LoVo (cell line): Measurements from ENCODE around the gene RNU6-9.

ENCODE experiments used
- DNase-seq: peaks from one replicate; pipeline ENCODE4 v3.0.0-alpha.2; 2016; ENCODE audit warnings: low spot score

The RNU6-9 gene

GRCh38 chr19:919199-920050, 26.1 kb downstream of the RNU6-9 start:
- DNase-seq: no peak

GRCh38 chr19:920051-920864, 27.0 kb downstream of the RNU6-9 start:
- no peak for DNase-seq

- DNase-seq: no peak
These were observed 31.3 kb downstream of the RNU6-9 start for GRCh38 chr19:924553-925086.

- DNase-seq: peak; percentile 82
These were observed 31.8 kb downstream of the RNU6-9 start for GRCh38 chr19:925087-925525.

DNA sequence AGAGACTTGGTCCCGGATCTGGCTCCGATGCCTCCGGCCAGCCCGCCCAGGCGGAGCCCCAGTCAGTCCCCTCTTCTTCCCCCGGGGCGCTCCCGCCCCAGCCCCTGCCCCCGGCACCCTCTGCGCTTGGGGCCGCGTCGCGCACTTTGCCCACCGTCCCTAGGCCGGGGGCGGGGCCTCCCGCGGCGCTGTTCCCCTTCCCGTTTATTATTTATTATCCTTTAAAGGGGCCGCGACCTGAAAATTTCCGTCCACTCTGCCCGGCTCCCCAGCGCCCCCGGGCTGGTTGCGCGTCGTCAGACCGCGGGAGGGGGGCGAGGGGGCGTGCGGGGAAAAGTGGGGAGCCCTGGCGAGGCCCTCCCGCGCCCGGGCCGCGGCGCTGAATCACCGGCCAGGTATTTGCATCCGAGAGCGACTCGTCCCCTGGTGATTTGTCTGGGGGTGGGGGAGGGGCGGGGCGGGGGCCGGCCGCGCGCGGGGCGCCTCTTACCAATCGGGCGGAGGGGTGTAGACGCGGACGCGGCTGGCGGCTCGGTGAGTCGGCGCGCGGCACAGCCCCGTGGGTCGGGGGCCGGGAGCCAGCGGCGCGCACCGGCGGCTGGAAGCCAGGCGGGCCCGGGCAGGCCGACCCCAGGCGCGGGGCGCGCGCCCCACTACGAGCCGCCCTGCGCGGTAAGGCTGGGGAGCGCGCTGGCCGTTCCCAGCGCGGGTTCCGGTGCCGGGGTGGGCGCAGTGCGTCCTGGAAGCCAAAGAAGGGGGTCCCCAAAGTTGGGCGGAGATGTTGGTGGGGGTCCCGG, 32.4 kb downstream of the RNU6-9 start, which contains the start of gene ARID3A:
Gene ARID3A (plus strand): TSS at position 510 of the 797 bp plus-strand sequence. CDS start 3,494 bp downstream, outside the sequence.
- DNase-seq: peak; percentile 85

DNA sequence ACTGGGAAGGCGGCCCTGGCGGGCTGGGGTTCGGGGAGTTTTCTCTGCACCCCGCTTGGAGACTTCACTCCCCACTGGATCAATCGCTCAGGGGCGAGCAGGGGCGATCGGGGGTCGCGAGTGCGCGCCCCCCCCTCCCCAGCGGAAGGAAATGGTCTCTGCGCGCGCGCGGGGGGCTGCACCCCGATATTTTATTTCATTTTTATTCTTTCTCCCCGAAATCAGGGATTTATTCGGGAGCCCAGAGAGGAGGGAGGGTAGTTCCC, 33.0 kb downstream of the RNU6-9 start:
- DNase-seq: no peak

DNA sequence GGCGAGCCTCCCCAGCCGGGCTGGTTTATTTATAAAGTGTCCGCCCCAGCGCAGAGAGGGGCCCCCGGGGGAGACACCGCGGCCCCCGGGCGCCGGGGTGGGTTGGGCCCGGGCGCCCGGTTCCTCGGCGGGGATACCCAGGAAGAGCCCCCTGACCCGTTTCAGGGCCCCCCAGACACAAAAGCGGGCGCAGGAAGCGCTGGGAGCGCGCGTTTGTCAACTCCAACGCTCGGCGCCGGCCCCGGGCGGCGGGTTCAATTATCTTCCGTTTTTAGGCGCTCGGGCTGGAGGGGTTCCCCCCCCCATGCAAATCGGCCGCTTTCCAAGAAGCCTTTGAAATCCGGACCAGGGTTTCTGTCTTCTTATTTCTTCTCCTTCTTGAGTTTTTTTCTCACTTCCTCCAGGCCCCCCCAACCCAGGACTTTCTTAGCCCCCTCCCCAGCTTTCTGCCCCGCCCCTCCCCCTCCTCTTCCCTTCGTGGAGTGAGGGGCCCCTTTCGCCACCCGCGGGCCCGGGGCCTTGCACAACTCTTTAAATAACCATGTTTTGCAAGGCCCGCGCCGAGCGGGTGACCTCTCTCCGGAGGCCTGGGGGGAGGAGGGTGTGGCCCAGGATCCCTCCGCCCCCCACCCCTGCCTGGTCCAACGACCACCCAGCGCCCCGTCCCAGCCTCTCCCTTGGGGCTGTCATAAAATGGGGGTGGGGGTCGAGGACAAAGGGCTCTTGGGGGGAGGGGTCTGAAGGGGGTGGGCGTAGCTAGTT, 33.5 kb downstream of the RNU6-9 start:
- no peak for DNase-seq

DNA sequence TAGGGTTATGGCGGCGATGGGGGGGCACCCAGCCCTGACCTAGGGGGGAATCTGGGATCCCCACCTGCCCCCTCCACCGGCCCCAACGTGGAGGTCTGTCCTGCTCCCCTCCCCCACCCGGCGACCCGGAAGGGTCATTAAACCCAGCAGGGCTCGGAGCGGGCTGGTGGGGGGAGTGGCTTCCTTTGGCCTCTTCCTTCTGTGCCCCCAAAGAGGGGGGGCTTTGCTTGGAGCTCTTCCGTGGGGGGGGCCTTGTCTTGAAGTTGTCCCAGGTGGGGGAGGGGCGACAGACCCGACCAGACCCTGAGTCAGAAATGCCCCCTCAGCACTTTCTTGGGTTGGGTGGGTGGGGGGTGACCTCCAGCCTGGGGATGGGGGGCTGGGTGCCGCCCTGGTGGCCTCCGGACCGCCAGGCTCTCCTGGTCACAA, 34.1 kb downstream of the RNU6-9 start:
- no peak for DNase-seq

DNA sequence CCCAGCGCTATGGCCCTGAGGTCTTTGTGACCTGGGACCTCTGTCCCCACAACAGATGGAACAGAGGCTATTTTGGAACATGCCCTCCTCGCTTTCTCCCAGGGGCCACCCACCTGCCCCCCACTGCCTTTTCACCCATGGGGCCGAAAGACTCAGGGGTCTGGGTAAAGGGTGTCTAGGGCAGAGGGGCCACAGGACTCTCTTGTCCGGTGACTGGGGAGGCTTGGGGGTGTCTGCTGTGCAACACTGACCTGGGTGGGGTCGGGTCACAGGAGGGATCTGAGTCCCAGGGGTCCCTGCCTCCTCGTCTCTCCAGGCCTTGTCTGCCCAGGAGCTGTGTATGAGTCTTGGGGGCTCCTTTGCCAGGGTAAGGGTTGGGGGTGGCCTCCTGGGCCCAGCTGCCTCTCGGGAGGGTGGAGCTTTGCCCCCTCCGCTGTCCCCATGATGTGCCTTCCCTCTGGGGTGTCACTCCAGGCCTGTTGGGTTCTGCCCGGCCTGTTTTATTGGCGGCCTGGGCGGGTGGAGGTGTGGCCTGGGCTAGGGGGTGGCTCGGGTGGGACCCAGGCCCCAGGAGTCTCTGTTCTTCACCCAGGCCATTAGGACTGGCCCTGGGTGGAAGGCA, 34.6 kb downstream of the RNU6-9 start:
- no peak for DNase-seq

DNA sequence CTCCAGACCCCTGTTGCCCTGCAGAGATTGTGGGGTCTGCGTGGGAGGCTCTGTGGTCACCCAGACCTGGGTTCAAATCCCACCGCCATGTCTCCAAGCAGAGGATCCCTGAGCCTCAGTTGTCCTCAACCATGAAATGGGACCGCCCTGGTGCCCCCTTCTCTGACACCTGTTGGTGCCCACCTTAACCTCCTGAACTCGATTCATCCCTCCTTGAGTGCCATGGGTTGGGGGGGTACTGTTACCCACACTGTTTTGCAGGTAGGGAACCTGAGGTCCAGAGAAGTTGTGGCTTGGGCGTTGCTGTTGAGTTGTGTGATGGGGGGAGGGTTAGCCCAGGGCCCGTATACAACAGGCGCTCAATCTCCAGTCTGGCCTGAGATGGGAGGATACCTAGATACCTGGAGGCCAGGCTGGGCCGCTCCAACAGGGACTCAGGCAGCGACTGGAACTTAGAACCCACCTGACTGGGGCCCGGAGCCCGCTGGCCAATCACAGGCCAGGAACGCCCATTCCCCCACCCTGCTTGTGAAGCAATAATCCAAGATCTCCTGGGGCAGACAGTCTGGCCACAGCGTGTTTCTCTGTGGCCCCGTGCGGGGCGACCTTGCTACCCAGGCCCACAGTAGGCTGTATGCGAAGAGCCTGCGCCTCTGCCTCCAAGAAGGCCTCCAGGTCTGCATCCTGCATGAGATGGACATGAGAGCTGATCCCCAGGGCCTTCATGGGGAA, 35.4 kb downstream of the RNU6-9 start:
- no peak for DNase-seq

- DNase-seq: no peak
These were observed 36.1 kb downstream of the RNU6-9 start for GRCh38 chr19:929203-929890.

GRCh38 chr19:929891-930258, 36.6 kb downstream of the RNU6-9 start:
- no peak for DNase-seq

- no peak for DNase-seq
These were observed 38.8 kb downstream of the RNU6-9 start for GRCh38 chr19:931860-932647.

GRCh38 chr19:932648-933552, 39.6 kb downstream of the RNU6-9 start:
- no peak for DNase-seq

GRCh38 chr19:933553-933882, 40.2 kb downstream of the RNU6-9 start:
- no peak for DNase-seq

GRCh38 chr19:934197-934840, 41.0 kb downstream of the RNU6-9 start:
- DNase-seq: no peak

DNA sequence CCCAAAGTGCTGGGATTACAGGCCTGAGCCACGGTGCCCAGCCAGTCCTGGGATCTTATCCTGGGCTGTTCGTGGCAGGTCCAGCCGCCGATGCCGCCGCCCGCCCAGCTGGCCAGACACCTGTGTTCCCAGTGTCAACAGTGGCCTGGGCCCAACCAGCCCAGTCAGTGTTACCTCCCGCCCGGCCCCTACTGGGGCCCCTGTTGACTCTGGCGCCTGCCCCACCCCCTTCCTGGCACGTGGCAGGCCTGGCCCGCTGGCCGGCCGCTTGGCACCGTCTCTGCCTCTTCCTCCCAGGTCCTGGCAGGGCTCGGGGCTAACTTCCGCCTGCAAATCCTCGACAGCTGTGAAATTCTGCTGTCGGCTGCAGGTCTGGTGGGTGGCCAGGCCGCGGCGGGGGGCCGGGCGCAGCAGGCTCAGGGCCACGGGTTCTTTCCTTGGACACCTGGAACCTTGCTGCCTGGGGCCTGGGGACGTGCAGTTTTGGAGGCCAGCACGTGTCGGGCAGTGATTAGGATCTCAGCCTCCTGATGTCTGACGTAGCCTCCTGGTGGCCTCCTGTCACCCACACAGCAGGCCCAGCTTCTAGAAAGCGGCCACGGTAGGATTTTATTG, 41.7 kb downstream of the RNU6-9 start:
- no peak for DNase-seq
